ENCODE results near the gene EFEMP1. TPM values are rescaled to one million over a fixed set of nuclear protein-coding genes. Genes with fewer than 3 reads are reported as not detected.

Gene EFEMP1
- total and polyA plus RNA-seq, 10 of the 15 experiments (the other 5 are each of a cell fraction or from before 2014, with no cell fraction given) = 0.27 to 1.2 (median 0.35) TPM; not detected in 6

DNA sequence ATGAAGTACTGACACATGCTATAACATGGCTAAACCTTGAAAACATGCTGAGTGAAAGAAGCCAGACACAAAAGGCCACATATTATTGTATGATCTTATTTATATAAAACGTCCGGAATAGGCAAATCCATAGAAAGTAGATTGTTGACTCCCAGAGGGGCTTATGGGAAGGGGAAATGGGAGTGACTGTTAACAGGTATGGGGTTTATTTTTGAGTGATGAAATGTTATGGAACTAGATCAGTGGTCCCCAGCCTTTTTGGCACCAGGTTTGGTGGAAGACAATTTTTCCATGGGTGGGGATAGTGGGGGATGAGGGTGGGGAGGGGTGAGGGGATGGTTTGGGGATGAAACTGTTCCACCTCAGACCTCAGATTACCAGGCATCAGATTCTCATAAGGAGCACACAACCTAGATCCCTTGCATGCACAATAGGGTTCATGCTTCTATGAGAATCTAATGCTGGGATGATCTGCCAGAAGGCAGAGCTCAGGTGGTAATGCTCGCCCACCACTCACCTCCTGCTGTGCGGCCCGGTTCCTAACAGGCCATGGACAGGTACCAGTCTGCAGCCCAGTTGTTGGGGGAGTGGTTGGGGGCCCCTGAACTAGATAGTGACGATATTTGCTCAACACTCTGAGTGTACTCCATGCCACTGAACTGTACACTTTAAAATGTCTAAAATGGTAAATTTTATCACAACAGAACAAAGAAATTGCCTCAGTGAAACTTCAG, 59.1 kb downstream of the EFEMP1 start:
- Histone ChIP-seq H2AFZ (ENCODE audit: control insufficient read depth, low read depth, low read length) (no peak overlapping the region), H3K27ac (ENCODE audit: control insufficient read depth, insufficient read depth) (no peak overlapping the region), H3K4me3 (no peak overlapping the region), H3K79me2 (ENCODE audit: control insufficient read depth, insufficient read depth, low read length) (no peaks in the 10 kb centered on the region), H3K9me3 (replicated peaks; ENCODE audit: control insufficient read depth, insufficient read depth, low read length) (no peaks in the 10 kb centered on the region), H4K20me1 (ENCODE audit: control insufficient read depth, insufficient read depth) (no peaks in the 10 kb centered on the region), H3K9ac (ENCODE audit: control insufficient read depth, insufficient read depth, low read length) (no peak overlapping the region), H3K4me1 (ENCODE audit: control insufficient read depth, insufficient read depth, low read length) (no peaks in the 10 kb centered on the region), H3K36me3 (ENCODE audit: control insufficient read depth in 2 of 2, insufficient read depth in 2 of 2, low read length in 1 of 2) (no peaks in the 10 kb centered on the region), H3K27me3 (replicated peaks in 1 of 2; ENCODE audit: control insufficient read depth in 2 of 2, insufficient read depth in 2 of 2, low read length in 1 of 2) (no peaks in the 10 kb centered on the region), H3K4me2 (ENCODE audit: control insufficient read depth, insufficient read depth) (no peak overlapping the region)
- TF ChIP-seq ZNF274 (IDR thresholded peaks at IDR 0.05; ENCODE audit: insufficient read depth, insufficient read length) = no peak
- TF ChIP-seq KLF5 (IDR thresholded peaks at IDR 0.05; ENCODE audit: partially characterized antibody) = no peak
- no peak for TF ChIP-seq CBX3 (IDR thresholded peaks at IDR 0.05; ENCODE audit: borderline replicate concordance, low read depth)
- TF ChIP-seq RAD21 (IDR thresholded peaks at IDR 0.05; ENCODE audit: insufficient read depth, low read depth, low read length) = no peak
- TF ChIP-seq, protein P1, sequence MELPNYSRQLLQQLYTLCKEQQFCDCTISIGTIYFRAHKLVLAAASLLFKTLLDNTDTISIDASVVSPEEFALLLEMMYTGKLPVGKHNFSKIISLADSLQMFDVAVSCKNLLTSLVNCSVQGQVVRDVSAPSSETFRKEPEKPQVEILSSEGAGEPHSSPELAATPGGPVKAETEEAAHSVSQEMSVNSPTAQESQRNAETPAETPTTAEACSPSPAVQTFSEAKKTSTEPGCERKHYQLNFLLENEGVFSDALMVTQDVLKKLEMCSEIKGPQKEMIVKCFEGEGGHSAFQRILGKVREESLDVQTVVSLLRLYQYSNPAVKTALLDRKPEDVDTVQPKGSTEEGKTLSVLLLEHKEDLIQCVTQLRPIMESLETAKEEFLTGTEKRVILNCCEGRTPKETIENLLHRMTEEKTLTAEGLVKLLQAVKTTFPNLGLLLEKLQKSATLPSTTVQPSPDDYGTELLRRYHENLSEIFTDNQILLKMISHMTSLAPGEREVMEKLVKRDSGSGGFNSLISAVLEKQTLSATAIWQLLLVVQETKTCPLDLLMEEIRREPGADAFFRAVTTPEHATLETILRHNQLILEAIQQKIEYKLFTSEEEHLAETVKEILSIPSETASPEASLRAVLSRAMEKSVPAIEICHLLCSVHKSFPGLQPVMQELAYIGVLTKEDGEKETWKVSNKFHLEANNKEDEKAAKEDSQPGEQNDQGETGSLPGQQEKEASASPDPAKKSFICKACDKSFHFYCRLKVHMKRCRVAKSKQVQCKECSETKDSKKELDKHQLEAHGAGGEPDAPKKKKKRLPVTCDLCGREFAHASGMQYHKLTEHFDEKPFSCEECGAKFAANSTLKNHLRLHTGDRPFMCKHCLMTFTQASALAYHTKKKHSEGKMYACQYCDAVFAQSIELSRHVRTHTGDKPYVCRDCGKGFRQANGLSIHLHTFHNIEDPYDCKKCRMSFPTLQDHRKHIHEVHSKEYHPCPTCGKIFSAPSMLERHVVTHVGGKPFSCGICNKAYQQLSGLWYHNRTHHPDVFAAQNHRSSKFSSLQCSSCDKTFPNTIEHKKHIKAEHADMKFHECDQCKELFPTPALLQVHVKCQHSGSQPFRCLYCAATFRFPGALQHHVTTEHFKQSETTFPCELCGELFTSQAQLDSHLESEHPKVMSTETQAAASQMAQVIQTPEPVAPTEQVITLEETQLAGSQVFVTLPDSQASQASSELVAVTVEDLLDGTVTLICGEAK (IDR thresholded peaks at IDR 0.05; ENCODE audit: borderline replicate concordance) = no peak
- TF ChIP-seq SUPT20H (IDR thresholded peaks at IDR 0.05; ENCODE audit: borderline replicate concordance, control insufficient read depth, low read depth, low read length) = no peak
- TF ChIP-seq, protein P2, sequence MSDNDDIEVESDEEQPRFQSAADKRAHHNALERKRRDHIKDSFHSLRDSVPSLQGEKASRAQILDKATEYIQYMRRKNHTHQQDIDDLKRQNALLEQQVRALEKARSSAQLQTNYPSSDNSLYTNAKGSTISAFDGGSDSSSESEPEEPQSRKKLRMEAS (IDR thresholded peaks at IDR 0.05; ENCODE audit: low read depth, low read length) = no peak
- RAD21 ChIA-PET (ENCODE audit: unreplicated experiment) = no interaction called here
- BruUV-seq (replicated peaks) = no TSS peak
- in situ Hi-C loops (cut with MboI) (no loop called here), intact Hi-C loops (cut with micrococcal nuclease; ENCODE audit: unreplicated experiment) (no loop called here)
- DNase-seq (ENCODE audit: low read depth, low spot score) (no peak), FAIRE-seq (no peak), ATAC-seq (no peak)
- CTCF ChIA-PET = no interaction called here
- SMC1A ChIA-PET (ENCODE audit: uncharacterized antibody, unreplicated experiment) = interaction anchor here (0.8 kb wide), 1 partner anchor 15 kb away, joined by 3 read pairs; no protein-coding TSS in a partner anchor
- WGBS (ENCODE audit: insufficient coverage, insufficient replicate concordance, low lambda C conversion rate, missing lambda C conversion rate) = 30% methylated on average over 6 of the region's 6 CpGs
- POLR2A ChIA-PET = no interaction called here
